SK-N-SH treated with all-trans-retinoic acid at 6 μM for 48 hours (cell line): ENCODE data around the gene MARCKS.

Experiments used
- ATAC-seq: fragments of 200-7000 bp; cut with Tn5 transposase; 3 replicates; pipeline ENCODE4 v1.9.1; 2020; ENCODE audit warnings: mild to moderate bottlenecking, moderate library complexity
- ARNTL ChIP-seq: fragments of 450-650 bp; formaldehyde crosslinking; IDR thresholded peaks from 2 replicates; pipeline ENCODE4 v1.5.0; 2020; ENCODE audit warnings: low read depth, mild to moderate bottlenecking, moderate library complexity, borderline replicate concordance
- CREB5 ChIP-seq: fragments of 250-450 bp; sonication (Bioruptor Pico); IDR thresholded peaks from 2 replicates; pipeline ENCODE4 v1.5.1; 2020; ENCODE audit warnings: low read depth, mild to moderate bottlenecking, moderate library complexity
- CSDC2 ChIP-seq: fragments of 250-450 bp; sonication (Bioruptor Pico); IDR thresholded peaks from 2 replicates; pipeline ENCODE4 v1.5.0; 2020; ENCODE audit warnings: mild to moderate bottlenecking, moderate library complexity
- ESRRG ChIP-seq: fragments of 250-450 bp; sonication (Bioruptor Pico); IDR thresholded peaks from 2 replicates; pipeline ENCODE4 v1.6.1; 2021; ENCODE audit warnings: mild to moderate bottlenecking
- GLIS3 ChIP-seq: fragments of 250-450 bp; sonication (Bioruptor Pico); IDR thresholded peaks from 2 replicates; pipeline ENCODE4 v1.5.0; 2020; ENCODE audit warnings: mild to moderate bottlenecking, moderate library complexity
- OSR1 ChIP-seq: fragments of 250-450 bp; sonication (Bioruptor Pico); IDR thresholded peaks from 2 replicates; pipeline ENCODE4 v1.8.0; 2022; ENCODE audit warnings: moderate library complexity, mild to moderate bottlenecking, inconsistent platforms
- PATZ1 ChIP-seq: fragments of 250-450 bp; sonication (Bioruptor Pico); IDR thresholded peaks from 2 replicates; pipeline ENCODE4 v1.8.0; 2020; ENCODE audit warnings: mild to moderate bottlenecking, moderate library complexity, borderline replicate concordance
- POU6F1 ChIP-seq: fragments of 250-450 bp; sonication (Bioruptor Pico); IDR thresholded peaks from 2 replicates; pipeline ENCODE4 v1.8.0; 2021; ENCODE audit warnings: low read depth, mild to moderate bottlenecking, moderate library complexity, borderline replicate concordance
- PPARA ChIP-seq: fragments of 250-450 bp; sonication (Bioruptor Pico); IDR thresholded peaks from 2 replicates; pipeline ENCODE4 v1.5.0; 2020; ENCODE audit warnings: mild to moderate bottlenecking, borderline replicate concordance
- RARB ChIP-seq: fragments of 250-450 bp; sonication (Bioruptor Pico); IDR thresholded peaks from 2 replicates; pipeline ENCODE4 v1.8.0; 2021; ENCODE audit warnings: mild to moderate bottlenecking, moderate library complexity
- TCF4 ChIP-seq: fragments of 250-450 bp; sonication (Bioruptor Pico); IDR thresholded peaks from 2 replicates; pipeline ENCODE4 v1.8.0; 2021; ENCODE audit warnings: mild to moderate bottlenecking, moderate library complexity, borderline replicate concordance
- TOX ChIP-seq: fragments of 250-450 bp; sonication (Bioruptor Pico); IDR thresholded peaks from 2 replicates; pipeline ENCODE4 v1.8.0; 2021; ENCODE audit warnings: mild to moderate bottlenecking, moderate library complexity, borderline replicate concordance
- ZC3H10 ChIP-seq: fragments of 250-450 bp; sonication (Bioruptor Pico); IDR thresholded peaks from 2 replicates; pipeline ENCODE4 v1.5.1; 2021; ENCODE audit warnings: mild to moderate bottlenecking, moderate library complexity
- ZFP3 ChIP-seq: fragments of 250-450 bp; sonication (Bioruptor Pico); IDR thresholded peaks from 2 replicates; pipeline ENCODE4 v1.5.0; 2020; ENCODE audit warnings: mild to moderate bottlenecking, moderate library complexity
- ZFP30 ChIP-seq: fragments of 450-650 bp; formaldehyde crosslinking; IDR thresholded peaks from 2 replicates; pipeline ENCODE4 v1.5.0; 2022; ENCODE audit warnings: mild to moderate bottlenecking, moderate library complexity
- ZNF70 ChIP-seq: fragments of 450-650 bp; formaldehyde crosslinking; IDR thresholded peaks from 2 replicates; pipeline ENCODE4 v1.5.0; 2020; ENCODE audit warnings: mild to moderate bottlenecking, moderate library complexity
- ZNF8 ChIP-seq: fragments of 450-650 bp; formaldehyde crosslinking; IDR thresholded peaks from 2 replicates; pipeline ENCODE4 v1.5.0; 2020; ENCODE audit warnings: mild to moderate bottlenecking, moderate library complexity
- TF ChIP-seq, protein P1 (sequence below): fragments of 250-450 bp; sonication (Bioruptor Pico); IDR thresholded peaks from 2 replicates; pipeline ENCODE4 v1.5.0; 2020; ENCODE audit warnings: mild to moderate bottlenecking, moderate library complexity

Gene MARCKS

DNA sequence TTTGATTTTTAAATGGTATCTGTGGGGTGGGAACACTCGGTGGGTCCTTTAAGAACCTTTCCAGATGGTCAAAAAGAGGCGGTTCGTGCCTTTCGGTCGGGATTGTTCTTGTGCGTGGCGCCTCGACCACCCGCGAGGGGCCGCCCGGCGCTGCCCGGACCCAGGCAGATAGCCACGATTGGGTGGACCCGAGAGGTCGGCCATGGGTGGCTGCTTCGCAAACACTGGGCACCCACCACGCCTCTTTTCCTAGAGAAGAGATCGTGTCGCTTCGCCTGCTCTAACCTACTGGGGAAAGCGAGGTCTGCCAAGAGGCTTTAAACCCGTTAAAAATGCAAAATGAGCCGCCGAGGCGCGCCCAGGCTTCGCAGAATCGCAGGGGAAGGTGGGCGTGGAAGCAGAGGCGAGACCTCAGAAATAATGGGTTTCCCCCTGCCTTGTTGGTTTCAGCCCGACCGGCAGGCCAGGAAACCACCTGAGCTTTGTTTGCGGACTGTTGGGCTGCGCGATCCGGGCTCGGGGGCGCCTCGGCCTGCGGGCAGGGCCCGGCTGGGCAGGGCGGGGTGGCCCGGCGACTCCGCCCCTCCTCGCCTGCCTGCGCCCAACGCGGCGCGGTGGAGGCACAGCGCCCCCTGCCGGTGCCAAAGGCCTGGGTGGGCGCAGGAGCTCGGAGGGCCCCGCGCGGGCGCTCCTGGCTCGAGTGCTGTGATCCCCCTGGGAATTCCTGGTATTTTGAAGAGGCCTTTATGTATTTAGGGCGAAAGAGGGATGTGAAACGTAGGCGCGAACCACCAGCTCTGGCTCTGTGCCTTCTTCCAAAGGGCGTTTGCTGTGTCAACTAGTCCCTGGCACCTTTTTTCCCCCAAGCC is 1.6 kb downstream of the MARCKS start (continued):
- TF ChIP-seq POU6F1 (CRISPR knock-in tag): no peak
- TF ChIP-seq PPARA: no peak

GRCh38 chr6:113859349-113860180 is 2.4 kb downstream of the MARCKS start:
- 0 out of 3 replicates have a peak, but pooled peaks have one; percentile 0 for ATAC-seq
- no peak for TF ChIP-seq GLIS3 (CRISPR knock-in tag)
- TF ChIP-seq TCF4 (CRISPR knock-in tag): no peak
- no peak for TF ChIP-seq ZNF8 (CRISPR knock-in tag)
- no peak for TF ChIP-seq ZFP3 (CRISPR knock-in tag)
- TF ChIP-seq RARB (CRISPR knock-in tag): no peak
- TF ChIP-seq PATZ1 (CRISPR knock-in tag): no peak
- TF ChIP-seq ZFP30 (CRISPR knock-in tag): no peak
- TF ChIP-seq ARNTL (CRISPR knock-in tag): no peak
- TF ChIP-seq PPARA: no peak
- no peak for TF ChIP-seq ZC3H10 (CRISPR knock-in tag)
- no peak for TF ChIP-seq CREB5
- TF ChIP-seq ESRRG (CRISPR knock-in tag): no peak
- no peak for TF ChIP-seq TOX (CRISPR knock-in tag)
- TF ChIP-seq, protein P1, sequence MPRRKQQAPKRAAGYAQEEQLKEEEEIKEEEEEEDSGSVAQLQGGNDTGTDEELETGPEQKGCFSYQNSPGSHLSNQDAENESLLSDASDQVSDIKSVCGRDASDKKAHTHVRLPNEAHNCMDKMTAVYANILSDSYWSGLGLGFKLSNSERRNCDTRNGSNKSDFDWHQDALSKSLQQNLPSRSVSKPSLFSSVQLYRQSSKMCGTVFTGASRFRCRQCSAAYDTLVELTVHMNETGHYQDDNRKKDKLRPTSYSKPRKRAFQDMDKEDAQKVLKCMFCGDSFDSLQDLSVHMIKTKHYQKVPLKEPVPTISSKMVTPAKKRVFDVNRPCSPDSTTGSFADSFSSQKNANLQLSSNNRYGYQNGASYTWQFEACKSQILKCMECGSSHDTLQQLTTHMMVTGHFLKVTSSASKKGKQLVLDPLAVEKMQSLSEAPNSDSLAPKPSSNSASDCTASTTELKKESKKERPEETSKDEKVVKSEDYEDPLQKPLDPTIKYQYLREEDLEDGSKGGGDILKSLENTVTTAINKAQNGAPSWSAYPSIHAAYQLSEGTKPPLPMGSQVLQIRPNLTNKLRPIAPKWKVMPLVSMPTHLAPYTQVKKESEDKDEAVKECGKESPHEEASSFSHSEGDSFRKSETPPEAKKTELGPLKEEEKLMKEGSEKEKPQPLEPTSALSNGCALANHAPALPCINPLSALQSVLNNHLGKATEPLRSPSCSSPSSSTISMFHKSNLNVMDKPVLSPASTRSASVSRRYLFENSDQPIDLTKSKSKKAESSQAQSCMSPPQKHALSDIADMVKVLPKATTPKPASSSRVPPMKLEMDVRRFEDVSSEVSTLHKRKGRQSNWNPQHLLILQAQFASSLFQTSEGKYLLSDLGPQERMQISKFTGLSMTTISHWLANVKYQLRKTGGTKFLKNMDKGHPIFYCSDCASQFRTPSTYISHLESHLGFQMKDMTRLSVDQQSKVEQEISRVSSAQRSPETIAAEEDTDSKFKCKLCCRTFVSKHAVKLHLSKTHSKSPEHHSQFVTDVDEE (CRISPR knock-in tag): no peak
- TF ChIP-seq CSDC2: no peak
- TF ChIP-seq ZNF70: no peak
- no peak for TF ChIP-seq OSR1 (CRISPR knock-in tag)

- no peak for TF ChIP-seq ESRRG (CRISPR knock-in tag)
- no peak for TF ChIP-seq PATZ1 (CRISPR knock-in tag)
- no peak for TF ChIP-seq TOX (CRISPR knock-in tag)
- no peak for ATAC-seq
Measured at GRCh38 chr6:113860181-113860955, 3.2 kb downstream of the MARCKS start.
